Upper lobe of right lung (tissue), 1 donor: ENCODE results near the gene ZNF771. TPM values are rescaled to one million over a fixed set of nuclear protein-coding genes. Genes with fewer than 3 reads are reported as not detected.

ENCODE experiments used
- ATAC-seq: fragments of 200-7000 bp; cut with Tn5 transposase; one replicate; pipeline ENCODE4 v1.9.1; 2020; ENCODE audit warnings: mild to moderate bottlenecking, moderate library complexity
- DNase-seq: peaks from one replicate; pipeline ENCODE4 v3.0.0-alpha.2; 2020
- H3K27ac ChIP-seq: fragments of 200-600 bp; one replicate; pipeline ENCODE4 v1.8.0; 2022
- H3K27me3 ChIP-seq: fragments of 200-600 bp; one replicate; pipeline ENCODE4 v1.8.0; 2022; ENCODE audit warnings: mild to moderate bottlenecking
- H3K36me3 ChIP-seq: fragments of 200-600 bp; one replicate; pipeline ENCODE4 v1.8.0; 2022
- H3K4me1 ChIP-seq: fragments of 200-600 bp; one replicate; pipeline ENCODE4 v1.8.0; 2022
- H3K4me3 ChIP-seq: fragments of 200-600 bp; one replicate; pipeline ENCODE4 v1.8.0; 2022; ENCODE audit warnings: mild to moderate bottlenecking
- H3K9me3 ChIP-seq: fragments of 200-600 bp; one replicate; pipeline ENCODE4 v1.8.0; 2022
- intact Hi-C: fragments of 100-400 bp; cut with DNase I; formaldehyde crosslinking; loops from one replicate; pipeline ENCODE4 v1.11.0; 2022
- total RNA-seq: library from RNA; stranded (reverse); fragmentation: NEBNext Ultra II Directional; extraction: Animal tissue kit (Norgen Biotek cat#: 25700); gene quantifications from one replicate; pipeline ENCODE4 v1.2.1, GENCODE V29; 2021
- TF ChIP-seq, protein P1 (sequence below): fragments of 200-600 bp; IDR thresholded peaks from one replicate; pipeline ENCODE4 v1.8.0; 2022; ENCODE audit warnings: antibody characterized with exemption
- donor health status: DM: no; HTN: yes; CAD: no; lungs with severe emphysema.

Gene ZNF771
- total RNA-seq, 1 donor from 2014 or later: 4.5 TPM

DNA sequence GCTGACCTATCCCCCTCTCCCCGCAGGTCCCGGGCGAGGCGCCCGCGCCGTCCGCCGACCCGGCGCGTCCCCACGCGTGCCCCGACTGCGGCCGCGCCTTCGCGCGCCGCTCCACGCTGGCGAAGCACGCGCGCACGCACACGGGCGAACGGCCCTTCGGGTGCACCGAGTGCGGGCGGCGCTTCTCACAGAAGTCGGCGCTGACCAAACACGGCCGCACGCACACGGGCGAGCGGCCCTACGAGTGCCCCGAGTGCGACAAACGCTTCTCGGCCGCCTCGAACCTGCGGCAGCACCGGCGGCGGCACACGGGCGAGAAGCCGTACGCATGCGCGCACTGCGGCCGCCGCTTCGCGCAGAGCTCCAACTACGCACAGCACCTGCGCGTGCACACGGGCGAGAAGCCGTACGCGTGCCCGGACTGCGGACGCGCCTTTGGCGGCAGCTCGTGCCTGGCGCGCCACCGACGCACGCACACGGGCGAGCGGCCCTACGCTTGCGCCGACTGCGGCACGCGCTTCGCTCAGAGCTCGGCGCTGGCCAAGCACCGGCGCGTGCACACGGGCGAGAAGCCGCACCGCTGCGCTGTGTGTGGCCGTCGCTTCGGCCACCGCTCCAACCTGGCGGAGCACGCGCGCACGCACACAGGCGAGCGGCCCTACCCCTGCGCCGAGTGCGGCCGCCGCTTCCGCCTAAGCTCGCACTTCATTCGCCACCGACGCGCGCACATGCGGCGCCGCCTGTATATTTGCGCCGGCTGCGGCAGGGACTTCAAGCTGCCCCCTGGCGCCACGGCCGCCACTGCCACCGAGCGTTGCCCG lies 10.3 kb downstream of the ZNF771 start:
- TF ChIP-seq, protein P1, sequence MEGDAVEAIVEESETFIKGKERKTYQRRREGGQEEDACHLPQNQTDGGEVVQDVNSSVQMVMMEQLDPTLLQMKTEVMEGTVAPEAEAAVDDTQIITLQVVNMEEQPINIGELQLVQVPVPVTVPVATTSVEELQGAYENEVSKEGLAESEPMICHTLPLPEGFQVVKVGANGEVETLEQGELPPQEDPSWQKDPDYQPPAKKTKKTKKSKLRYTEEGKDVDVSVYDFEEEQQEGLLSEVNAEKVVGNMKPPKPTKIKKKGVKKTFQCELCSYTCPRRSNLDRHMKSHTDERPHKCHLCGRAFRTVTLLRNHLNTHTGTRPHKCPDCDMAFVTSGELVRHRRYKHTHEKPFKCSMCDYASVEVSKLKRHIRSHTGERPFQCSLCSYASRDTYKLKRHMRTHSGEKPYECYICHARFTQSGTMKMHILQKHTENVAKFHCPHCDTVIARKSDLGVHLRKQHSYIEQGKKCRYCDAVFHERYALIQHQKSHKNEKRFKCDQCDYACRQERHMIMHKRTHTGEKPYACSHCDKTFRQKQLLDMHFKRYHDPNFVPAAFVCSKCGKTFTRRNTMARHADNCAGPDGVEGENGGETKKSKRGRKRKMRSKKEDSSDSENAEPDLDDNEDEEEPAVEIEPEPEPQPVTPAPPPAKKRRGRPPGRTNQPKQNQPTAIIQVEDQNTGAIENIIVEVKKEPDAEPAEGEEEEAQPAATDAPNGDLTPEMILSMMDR: peak; percentile 32
- Histone ChIP-seq H3K27me3 (no peaks in the 10 kb centered on the region), H3K9me3 (no peaks in the 10 kb centered on the region), H3K4me1 (peaks cover 10% of the 10 kb centered on the region), H3K4me3 (peak overlapping the region; percentile 63), H3K27ac (peak overlapping the region; percentile 82), H3K36me3 (peaks cover under 1% of the 10 kb centered on the region)
- DNase-seq: peak; percentile 95
- intact Hi-C loops: no loop called here
- ATAC-seq: peak; percentile 98

DNA sequence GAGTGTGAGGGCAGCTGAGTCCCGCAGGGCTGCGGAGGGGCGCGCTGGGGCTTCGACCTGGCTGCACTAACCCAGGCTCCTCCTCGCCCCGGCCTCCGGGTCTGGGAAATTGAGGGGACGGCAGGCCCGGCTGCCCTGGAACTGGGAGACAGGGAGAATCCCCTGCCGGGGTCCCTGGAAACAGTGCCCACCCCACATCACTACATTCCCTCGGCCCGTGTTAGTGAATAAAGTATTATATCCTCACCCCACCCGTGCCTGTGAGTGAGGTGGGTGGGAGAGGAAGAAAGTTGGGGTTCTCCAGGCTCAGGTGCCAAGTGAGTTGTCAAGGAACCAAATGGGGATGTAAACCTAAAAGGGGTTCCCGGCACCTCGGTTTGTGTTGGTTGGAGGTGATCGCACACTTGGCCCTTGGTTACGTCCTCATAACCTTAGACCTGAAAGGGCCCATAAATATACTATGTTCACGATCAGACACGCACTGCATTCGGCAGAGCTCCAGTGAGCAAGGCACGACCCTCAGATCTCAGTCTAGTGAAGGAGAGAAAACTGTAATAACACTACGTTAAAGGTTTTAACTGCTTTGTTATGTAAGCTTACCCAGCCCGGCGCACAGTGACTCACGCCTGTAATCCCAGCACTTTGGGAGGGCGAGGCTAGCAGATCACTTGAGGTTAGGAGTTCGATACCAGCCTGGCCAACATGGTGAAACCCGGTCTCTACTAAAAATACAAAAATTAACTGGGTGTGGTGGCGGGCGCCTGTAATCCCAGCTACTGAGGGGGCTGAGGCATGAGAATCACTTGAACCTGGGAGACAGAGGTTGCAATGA lies 11.2 kb downstream of the ZNF771 start:
- no peaks in the 10 kb centered on the region for H3K9me3 ChIP-seq
- no peaks in the 10 kb centered on the region for H3K27me3 ChIP-seq
- intact Hi-C loops: no loop called here
- peaks cover 10% of the 10 kb centered on the region for H3K4me1 ChIP-seq
- ATAC-seq (no peak), DNase-seq (no peak)
- peak overlapping the region; percentile 82 for H3K27ac ChIP-seq
- H3K36me3 ChIP-seq: peaks cover 9% of the 10 kb centered on the region
- TF ChIP-seq, protein P1: no peak
- H3K4me3 ChIP-seq: peak overlapping the region; percentile 63

DNA sequence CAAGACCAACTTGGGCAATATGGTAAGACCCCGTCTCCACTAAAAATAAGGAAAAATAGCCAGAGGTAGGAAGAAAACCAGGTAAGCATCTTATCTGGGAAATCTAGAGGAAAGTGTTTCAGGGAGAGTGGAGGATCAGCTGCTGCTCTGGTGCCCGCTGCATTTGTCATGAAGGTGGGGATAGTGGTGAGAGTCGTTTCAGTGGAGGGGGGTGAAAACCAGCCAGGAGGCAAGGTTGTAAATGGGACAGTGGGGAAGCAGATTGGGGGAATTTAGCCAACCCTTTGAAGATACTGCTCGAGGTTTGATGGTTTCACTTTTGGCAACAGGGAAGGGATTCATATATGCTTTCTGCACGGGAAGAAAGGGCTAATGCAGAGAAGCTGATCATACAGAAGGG lies 13.6 kb downstream of the ZNF771 start:
- no peaks in the 10 kb centered on the region for H3K9me3 ChIP-seq
- TF ChIP-seq, protein P1: no peak
- intact Hi-C loops: no loop called here

DNA sequence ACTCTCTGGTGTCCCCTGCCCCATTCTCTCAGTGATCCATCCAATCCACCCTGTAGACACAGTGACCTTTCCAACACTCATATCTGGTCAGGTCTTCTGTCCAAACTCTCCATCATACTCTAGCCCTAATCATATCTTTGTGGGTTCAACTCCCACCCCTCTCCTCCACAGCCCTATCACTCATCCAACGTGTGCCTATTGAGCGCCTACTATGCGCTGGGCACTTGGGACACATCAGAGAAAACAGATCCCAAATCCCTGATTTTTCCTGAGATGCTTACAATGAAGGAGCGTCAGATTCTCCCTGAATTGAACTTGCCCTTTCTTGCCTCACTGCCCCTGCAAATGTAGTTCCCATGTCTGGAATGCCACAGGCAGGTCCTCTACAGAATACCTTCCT lies 20.6 kb downstream of the ZNF771 start:
- Histone ChIP-seq H3K4me1 (peaks cover 16% of the 10 kb centered on the region), H3K4me3 (no peak overlapping the region), H3K27ac (no peak overlapping the region), H3K9me3 (no peaks in the 10 kb centered on the region), H3K27me3 (no peaks in the 10 kb centered on the region), H3K36me3 (peaks cover 17% of the 10 kb centered on the region)
- DNase-seq (no peak), ATAC-seq (no peak)
- TF ChIP-seq, protein P1: no peak
- intact Hi-C loops: no loop called here

More for the DNA sequence above, 13.6 kb downstream of the ZNF771 start:
- Histone ChIP-seq H3K27ac (no peak overlapping the region), H3K27me3 (no peaks in the 10 kb centered on the region), H3K4me3 (no peak overlapping the region), H3K36me3 (peaks cover 20% of the 10 kb centered on the region), H3K4me1 (peaks cover 10% of the 10 kb centered on the region)
- DNase-seq (no peak), ATAC-seq (no peak)

GRCh38 chr16:30429418-30429677 lies 21.9 kb downstream of the ZNF771 start:
- Histone ChIP-seq H3K27me3 (no peaks in the 10 kb centered on the region), H3K36me3 (peaks cover 4% of the 10 kb centered on the region), H3K27ac (peak overlapping the region; percentile 49), H3K4me3 (peak overlapping the region; percentile 73), H3K4me1 (peaks cover 16% of the 10 kb centered on the region), H3K9me3 (no peaks in the 10 kb centered on the region)
- TF ChIP-seq, protein P1: no peak
- intact Hi-C loops: no loop called here
- ATAC-seq (no peak), DNase-seq (no peak)
